ENCODE measurements around the gene SIGLEC12.
"Not testable (repeated sequence)": the region's sequence is repeated elsewhere in the genome, so short reads cannot be mapped to it uniquely, and the experiment has no call there.

SIGLEC12 gene

GRCh38 chr19:51525651-51526050, 24.1 kb upstream of the SIGLEC12 start:
- in situ Hi-C loops (cut with HindIII; ENCODE audit: low sequenced_read_pairs), result no loop called here

GRCh38 chr19:51524666-51525264, 23.2 kb upstream of the SIGLEC12 start:
- in situ Hi-C loops (cut with HindIII; ENCODE audit: low sequenced_read_pairs), result no loop called here

GRCh38 chr19:51521781-51522180, 20.2 kb upstream of the SIGLEC12 start:
- in situ Hi-C loops (cut with HindIII; ENCODE audit: low sequenced_read_pairs), result no loop called here

GRCh38 chr19:51521357-51521756, 19.8 kb upstream of the SIGLEC12 start:
- in situ Hi-C loops (cut with HindIII; ENCODE audit: low sequenced_read_pairs), result no loop called here

GRCh38 chr19:51520728-51521127, 19.1 kb upstream of the SIGLEC12 start:
- in situ Hi-C loops (cut with HindIII; ENCODE audit: low sequenced_read_pairs), result no loop called here

- in situ Hi-C loops (cut with HindIII; ENCODE audit: low sequenced_read_pairs), result loop anchor here (5.0 kb wide), 1 partner anchor 43 kb away; no protein-coding TSS in a partner anchor
These were observed 13.4 kb upstream of the SIGLEC12 start for GRCh38 chr19:51514866-51515481.

GRCh38 chr19:51513968-51514367, 12.4 kb upstream of the SIGLEC12 start:
- in situ Hi-C loops (cut with HindIII; ENCODE audit: low sequenced_read_pairs), result loop anchor here (5.0 kb wide), 1 partner anchor 42 kb away; no protein-coding TSS in a partner anchor

- in situ Hi-C loops (cut with HindIII; ENCODE audit: low sequenced_read_pairs), result loop anchor here (5.0 kb wide), 1 partner anchor 39 kb away; no protein-coding TSS in a partner anchor
These were observed 9.8 kb upstream of the SIGLEC12 start for GRCh38 chr19:51511353-51511752.

- in situ Hi-C loops (cut with HindIII; ENCODE audit: low sequenced_read_pairs), result loop anchor here (5.0 kb wide), 1 partner anchor 38 kb away; no protein-coding TSS in a partner anchor
These were observed 8.4 kb upstream of the SIGLEC12 start for GRCh38 chr19:51509823-51510660.

- in situ Hi-C loops (cut with HindIII; ENCODE audit: low sequenced_read_pairs), result no loop called here
These were observed 6.6 kb upstream of the SIGLEC12 start for GRCh38 chr19:51508059-51508733.

- in situ Hi-C loops (cut with HindIII; ENCODE audit: low sequenced_read_pairs), result no loop called here
These were observed 6.0 kb upstream of the SIGLEC12 start for GRCh38 chr19:51507640-51508058.

- in situ Hi-C loops (cut with HindIII; ENCODE audit: low sequenced_read_pairs), result no loop called here
These were observed 5.6 kb upstream of the SIGLEC12 start for GRCh38 chr19:51507192-51507591.

GRCh38 chr19:51505904-51506303, 4.3 kb upstream of the SIGLEC12 start:
- in situ Hi-C loops (cut with HindIII; ENCODE audit: low sequenced_read_pairs), result no loop called here

GRCh38 chr19:51503896-51504295, 2.3 kb upstream of the SIGLEC12 start:
- in situ Hi-C loops (cut with HindIII; ENCODE audit: low sequenced_read_pairs), result no loop called here

- in situ Hi-C loops (cut with HindIII; ENCODE audit: low sequenced_read_pairs), result no loop called here
These were observed 1.8 kb upstream of the SIGLEC12 start for GRCh38 chr19:51503286-51503817.

- in situ Hi-C loops (cut with HindIII; ENCODE audit: low sequenced_read_pairs), result not testable (repeated sequence)
These were observed 669 bp downstream of the SIGLEC12 start for GRCh38 chr19:51500931-51501330.

- in situ Hi-C loops (cut with HindIII; ENCODE audit: low sequenced_read_pairs), result no loop called here
These were observed 3.9 kb downstream of the SIGLEC12 start for GRCh38 chr19:51497666-51498065.

GRCh38 chr19:51493776-51494175, 7.8 kb downstream of the SIGLEC12 start:
- in situ Hi-C loops (cut with HindIII; ENCODE audit: low sequenced_read_pairs), result no loop called here

- in situ Hi-C loops (cut with HindIII; ENCODE audit: low sequenced_read_pairs), result no loop called here
These were observed 10.0 kb downstream of the SIGLEC12 start for GRCh38 chr19:51491586-51491985.

- in situ Hi-C loops (cut with HindIII; ENCODE audit: low sequenced_read_pairs), result no loop called here
These were observed 10.9 kb downstream of the SIGLEC12 start for GRCh38 chr19:51490676-51491075.

GRCh38 chr19:51489113-51489512, 12.5 kb downstream of the SIGLEC12 start:
- in situ Hi-C loops (cut with HindIII; ENCODE audit: low sequenced_read_pairs), result no loop called here

Measured in DLD1 (cell line).